ENCODE results near the gene PRKAR2A. TPM values are rescaled to one million over a fixed set of nuclear protein-coding genes. Genes with fewer than 3 reads are reported as not detected.
"Not testable (repeated sequence)": the region's sequence is repeated elsewhere in the genome, so short reads cannot be mapped to it uniquely, and the experiment has no call there.

Gene PRKAR2A
- total RNA-seq, 1 donor from 2014 or later, result 75.5 TPM

DNA sequence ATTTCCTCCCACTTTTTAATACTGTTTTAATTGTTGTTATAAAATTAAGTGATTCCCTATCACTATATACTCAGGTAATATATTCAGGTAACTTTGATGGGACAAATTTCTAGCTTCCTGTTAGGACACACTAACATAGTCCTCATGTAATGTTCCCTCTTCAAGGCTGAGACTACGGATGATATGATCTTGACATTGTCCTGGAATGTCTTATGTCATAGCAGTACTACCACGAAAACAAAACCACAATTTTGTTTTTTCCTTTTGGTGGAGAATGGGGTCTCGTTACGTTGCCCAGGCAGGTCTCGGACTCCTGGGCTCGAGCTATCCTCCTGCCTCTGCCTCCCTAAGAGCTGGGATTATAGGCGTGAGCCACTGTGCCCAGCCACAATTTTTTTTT is 103.9 kb downstream of the PRKAR2A start:
- Mint-ChIP-seq H3K4me3 (ENCODE audit: unreplicated experiment) (no peak overlapping the region), H3K9me3 (ENCODE audit: low read depth) (no peaks in the 10 kb centered on the region), H3K36me3 (ENCODE audit: low read depth) (peaks cover 11% of the 10 kb centered on the region), H3K27ac (ENCODE audit: unreplicated experiment) (no peak overlapping the region), H3K27me3 (ENCODE audit: low read depth) (no peaks in the 10 kb centered on the region), H3K4me1 (ENCODE audit: low read depth) (peaks cover 12% of the 10 kb centered on the region)
- TF ChIP-seq, protein P1, sequence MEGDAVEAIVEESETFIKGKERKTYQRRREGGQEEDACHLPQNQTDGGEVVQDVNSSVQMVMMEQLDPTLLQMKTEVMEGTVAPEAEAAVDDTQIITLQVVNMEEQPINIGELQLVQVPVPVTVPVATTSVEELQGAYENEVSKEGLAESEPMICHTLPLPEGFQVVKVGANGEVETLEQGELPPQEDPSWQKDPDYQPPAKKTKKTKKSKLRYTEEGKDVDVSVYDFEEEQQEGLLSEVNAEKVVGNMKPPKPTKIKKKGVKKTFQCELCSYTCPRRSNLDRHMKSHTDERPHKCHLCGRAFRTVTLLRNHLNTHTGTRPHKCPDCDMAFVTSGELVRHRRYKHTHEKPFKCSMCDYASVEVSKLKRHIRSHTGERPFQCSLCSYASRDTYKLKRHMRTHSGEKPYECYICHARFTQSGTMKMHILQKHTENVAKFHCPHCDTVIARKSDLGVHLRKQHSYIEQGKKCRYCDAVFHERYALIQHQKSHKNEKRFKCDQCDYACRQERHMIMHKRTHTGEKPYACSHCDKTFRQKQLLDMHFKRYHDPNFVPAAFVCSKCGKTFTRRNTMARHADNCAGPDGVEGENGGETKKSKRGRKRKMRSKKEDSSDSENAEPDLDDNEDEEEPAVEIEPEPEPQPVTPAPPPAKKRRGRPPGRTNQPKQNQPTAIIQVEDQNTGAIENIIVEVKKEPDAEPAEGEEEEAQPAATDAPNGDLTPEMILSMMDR (IDR thresholded peaks at IDR 0.05), result no peak
- no peak for DNase-seq (ENCODE audit: low spot score)

DNA sequence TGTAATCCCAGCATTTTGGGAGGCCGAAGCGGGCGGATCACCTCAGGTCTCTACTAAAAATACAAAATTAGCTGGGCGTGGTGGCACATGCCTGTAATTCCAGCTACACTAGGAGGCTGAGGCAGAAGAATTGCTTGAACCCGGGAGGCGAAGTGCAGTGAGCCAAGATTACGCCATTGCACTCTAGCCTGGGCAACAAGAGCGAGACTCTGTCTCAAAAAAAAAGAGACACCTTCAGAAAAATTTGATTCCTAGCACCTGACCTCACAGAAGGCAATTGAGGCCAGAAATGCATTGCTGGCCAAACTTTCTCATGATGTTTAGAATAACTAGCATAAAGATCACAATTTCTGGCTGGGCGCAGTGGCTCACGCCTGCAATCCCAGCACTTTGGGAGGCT is 106.4 kb downstream of the PRKAR2A start:
- not testable (repeated sequence) for H3K27me3 Mint-ChIP-seq (ENCODE audit: low read depth); H3K36me3 Mint-ChIP-seq (ENCODE audit: low read depth); H3K27ac Mint-ChIP-seq (ENCODE audit: unreplicated experiment); DNase-seq (ENCODE audit: low spot score); H3K9me3 Mint-ChIP-seq (ENCODE audit: low read depth); H3K4me3 Mint-ChIP-seq (ENCODE audit: unreplicated experiment)
- H3K4me1 Mint-ChIP-seq (ENCODE audit: low read depth), result peaks cover 12% of the 10 kb centered on the region

DNA sequence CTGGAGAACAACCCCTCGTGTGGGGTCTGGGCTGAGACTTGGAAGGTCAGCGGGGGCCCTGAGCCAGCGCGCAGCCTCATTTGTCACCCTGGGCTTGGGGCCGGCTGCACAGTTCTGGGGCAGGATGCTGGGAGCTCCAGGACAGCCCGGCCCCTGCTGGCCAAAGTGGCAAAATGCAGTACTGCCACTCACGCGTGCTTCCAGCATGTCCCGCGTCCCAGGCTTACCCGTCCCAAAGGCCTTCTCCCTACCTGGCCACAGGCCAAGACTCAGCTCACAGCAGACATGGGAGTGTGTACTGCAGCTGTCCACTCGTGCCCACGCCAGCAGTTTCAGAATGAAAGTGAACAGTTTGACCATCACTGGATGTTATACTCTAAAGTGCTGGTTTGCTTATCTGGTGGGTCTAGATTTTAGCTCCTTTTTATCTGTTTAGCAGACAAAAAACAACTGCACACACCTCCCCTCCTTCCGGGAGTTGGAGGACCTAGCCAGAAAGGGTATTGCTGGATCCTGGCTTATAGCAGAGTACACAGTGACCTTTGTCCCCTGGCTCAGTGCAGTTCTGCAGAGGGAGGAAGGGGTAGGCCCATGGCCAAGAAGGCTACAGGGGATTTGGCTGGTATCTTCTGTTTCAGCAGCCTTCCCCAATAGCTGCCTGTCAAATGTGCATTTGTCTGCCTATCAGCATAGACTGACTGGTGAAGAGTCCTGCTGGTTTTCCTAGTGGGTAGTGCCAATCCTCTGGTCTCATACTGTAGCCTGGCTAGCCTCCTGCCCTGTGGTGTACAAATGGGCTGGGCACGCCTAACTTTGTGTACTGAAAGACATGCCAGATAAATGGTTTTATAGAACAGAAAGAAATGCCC is 107.5 kb downstream of the PRKAR2A start:
- TF ChIP-seq, protein P1 (IDR thresholded peaks at IDR 0.05), result peak; percentile 90
- no peaks in the 10 kb centered on the region for H3K36me3 Mint-ChIP-seq (ENCODE audit: low read depth)
- peaks cover 12% of the 10 kb centered on the region for H3K4me1 Mint-ChIP-seq (ENCODE audit: low read depth)
- H3K4me3 Mint-ChIP-seq (ENCODE audit: unreplicated experiment), result peak overlapping the region; percentile 19
- no peaks in the 10 kb centered on the region for H3K9me3 Mint-ChIP-seq (ENCODE audit: low read depth)
- no peaks in the 10 kb centered on the region for H3K27me3 Mint-ChIP-seq (ENCODE audit: low read depth)
- H3K27ac Mint-ChIP-seq (ENCODE audit: unreplicated experiment), result peak overlapping the region; percentile 83
- DNase-seq (ENCODE audit: low spot score), result peak; percentile 96

DNA sequence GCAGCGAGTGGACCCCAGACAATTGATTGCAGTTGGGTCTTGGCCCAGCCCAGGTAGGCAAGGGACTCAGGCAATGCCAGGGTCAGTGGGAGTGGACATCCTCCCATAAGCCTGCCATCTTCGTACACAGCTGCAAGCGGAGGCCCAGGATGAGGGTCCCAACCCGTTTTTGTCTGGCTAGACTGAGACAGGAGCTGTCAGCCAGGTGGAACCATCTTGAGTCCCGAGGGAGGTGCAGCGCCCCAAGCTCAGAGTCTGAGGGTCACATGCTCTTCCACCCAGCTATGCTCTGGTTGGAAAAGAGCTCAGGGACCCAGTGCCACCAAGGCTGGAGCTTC is 108.1 kb downstream of the PRKAR2A start:
- Mint-ChIP-seq H3K4me1 (ENCODE audit: low read depth) (peaks cover 12% of the 10 kb centered on the region), H3K36me3 (ENCODE audit: low read depth) (no peaks in the 10 kb centered on the region), H3K27ac (ENCODE audit: unreplicated experiment) (no peak overlapping the region), H3K9me3 (ENCODE audit: low read depth) (no peaks in the 10 kb centered on the region), H3K27me3 (ENCODE audit: low read depth) (no peaks in the 10 kb centered on the region), H3K4me3 (ENCODE audit: unreplicated experiment) (no peak overlapping the region)
- TF ChIP-seq, protein P1 (IDR thresholded peaks at IDR 0.05), result no peak
- DNase-seq (ENCODE audit: low spot score), result no peak

DNA sequence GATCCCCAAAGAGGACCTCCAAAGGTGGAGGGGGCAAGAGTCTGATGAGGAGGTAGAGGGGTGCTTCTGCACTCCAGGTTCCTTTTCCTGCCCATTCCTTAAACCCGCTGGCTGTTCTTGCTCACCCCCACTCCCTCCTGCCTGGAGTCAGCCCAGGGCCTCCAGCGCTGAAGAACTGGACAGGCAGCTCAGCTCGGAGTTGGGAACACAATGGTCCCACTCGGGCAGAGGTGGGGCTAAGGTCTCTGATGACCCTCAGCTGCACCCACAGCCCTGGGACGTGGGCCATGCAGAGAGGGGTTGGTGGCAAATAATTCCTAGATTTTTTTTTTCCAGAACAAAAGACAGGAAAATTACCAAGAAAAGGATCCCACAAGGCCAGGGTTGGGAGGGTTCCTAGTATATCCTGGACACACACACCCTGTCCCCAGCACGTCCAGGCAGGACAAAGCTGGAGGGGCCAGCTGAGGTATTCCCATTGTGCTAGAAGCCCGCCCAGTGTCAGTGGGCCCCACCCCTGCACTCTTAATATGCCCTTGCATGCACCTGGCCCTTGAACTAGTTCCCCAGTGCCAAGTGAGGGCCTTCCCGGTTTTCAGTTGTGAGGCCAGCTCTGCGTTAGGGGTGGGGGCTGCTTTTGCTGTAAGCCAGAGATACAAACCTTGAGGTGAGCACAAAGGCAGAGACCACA is 108.6 kb downstream of the PRKAR2A start:
- peaks cover 12% of the 10 kb centered on the region for H3K4me1 Mint-ChIP-seq (ENCODE audit: low read depth)
- TF ChIP-seq, protein P1 (IDR thresholded peaks at IDR 0.05), result no peak
- DNase-seq (ENCODE audit: low spot score), result no peak
- no peaks in the 10 kb centered on the region for H3K27me3 Mint-ChIP-seq (ENCODE audit: low read depth)
- H3K27ac Mint-ChIP-seq (ENCODE audit: unreplicated experiment), result no peak overlapping the region
- H3K9me3 Mint-ChIP-seq (ENCODE audit: low read depth), result no peaks in the 10 kb centered on the region
- no peak overlapping the region for H3K4me3 Mint-ChIP-seq (ENCODE audit: unreplicated experiment)
- no peaks in the 10 kb centered on the region for H3K36me3 Mint-ChIP-seq (ENCODE audit: low read depth)

Measured in chondrocyte (in vitro differentiated cells).